Stomach (tissue), 9 donors: ENCODE results near the gene SLC30A10. TPM values are rescaled to one million over a fixed set of nuclear protein-coding genes. Genes with fewer than 3 reads are reported as not detected.
"Not testable (repeated sequence)": the region's sequence is repeated elsewhere in the genome, so short reads cannot be mapped to it uniquely, and the experiment has no call there.

Source experiments
- DNase-seq, 2 donors: peaks; one replicate each; pipeline versions ENCODE4 v3.0.0 to v3.0.0-alpha.2; 2013 to 2019
- H3K27ac ChIP-seq, 5 donors: fragments of 200-600 bp in 4 of 5; sonication (generic) in 4 of 5; one replicate each; pipeline ENCODE4 v1.5.1; 2013 to 2019; ENCODE audit warnings: mild to moderate bottlenecking in 1 of 5, moderate library complexity in 1 of 5
- H3K27me3 ChIP-seq, 3 donors: fragments of 200-600 bp; sonication (generic); one replicate each; pipeline ENCODE4 v1.5.1; 2017 to 2019; ENCODE audit warnings: mixed run types in 1 of 3
- H3K36me3 ChIP-seq, 4 donors: fragments of 200-600 bp; sonication (generic); 1 replicate in 3 of 4; 2 replicates in 1 of 4; pipeline ENCODE4 v1.5.1; 2016 to 2019
- H3K4me1 ChIP-seq, 4 donors: fragments of 200-600 bp; sonication (generic); one replicate each; pipeline ENCODE4 v1.5.1; 2016 to 2019
- H3K4me3 ChIP-seq, 4 donors: fragments of 200-600 bp; sonication (generic) in 3 of 4; one replicate each; pipeline ENCODE4 v1.5.1; 2016 to 2019; ENCODE audit warnings: mild to moderate bottlenecking in 1 of 4
- H3K9me3 ChIP-seq, 4 donors: fragments of 200-600 bp; sonication (generic); one replicate each; pipeline ENCODE4 v1.5.1; 2016 to 2019
- CTCF ChIP-seq, 7 experiments: fragments of 450-650 bp in 4 of 7; fragments of 200-600 bp in 3 of 7; sonication (generic) in 3 of 7; IDR thresholded peaks; one replicate each; pipeline ENCODE4 v1.5.1; 2016 to 2019; ENCODE audit warnings: antibody characterized with exemption in 7 of 7, control low read depth in 2 of 7, mild to moderate bottlenecking in 1 of 7
- EP300 ChIP-seq: sonication (generic); formaldehyde crosslinking; IDR thresholded peaks from one replicate; pipeline ENCODE4 v1.6.1; 2017; ENCODE audit warnings: antibody characterized with exemption
- POLR2A ChIP-seq, 4 donors: fragments of 450-650 bp; IDR thresholded peaks; one replicate each; pipeline ENCODE4 v1.6.1; 2016; ENCODE audit warnings: antibody characterized with exemption in 4 of 4, control low read depth in 2 of 4, mild to moderate bottlenecking in 1 of 4, moderate library complexity in 1 of 4
- POLR2AphosphoS5 ChIP-seq, 3 donors: sonication (generic); formaldehyde crosslinking; IDR thresholded peaks; one replicate each; pipeline ENCODE4 v1.6.1; 2016; ENCODE audit warnings: antibody characterized with exemption in 3 of 3
- WGBS, 5 donors: extraction: QIAGEN DNeasy Blood & Tissue Kit in 3 of 5; methylation state at CpG; one replicate each; pipeline versions ENCODE4 v1.1.5 to v1.1.7; 2013 to 2018; 5-methylcytosine and 5-hydroxymethylcytosine counted together
- intact Hi-C: fragments of 100-400 bp; cut with DNase I; formaldehyde crosslinking; loops from one replicate; pipeline ENCODE4 v1.15.1; 2023; ENCODE audit warnings: low total_unique reads
- polyA plus RNA-seq, 3 donors: library from polyadenylated mRNA; stranded (reverse); fragments of 200-250 nt; gene quantifications; one replicate each; pipeline ENCODE4 v1.2.3, GENCODE V29; 2013
- small RNA-seq, 4 donors: library from RNA; depleted of rRNA; stranded (forward); fragments of <200 nt; gene quantifications; one replicate each; pipeline ENCODE3, GENCODE V24; 2016
- total RNA-seq, 5 donors: library from RNA; depleted of rRNA; stranded (reverse); fragments of >200 nt; gene quantifications; one replicate each; pipeline versions ENCODE4 v1.1.0 to v1.2.3, GENCODE V29; 2014 to 2016
- donor health status: healthy with polysubstance abuse.
- donor health status: Bipolar disorder and iron deficiency.
- donor health status: healthy.

The SLC30A10 gene
- total and polyA plus RNA-seq, 8 donors = 0.92 TPM; not detected in 7

- Histone ChIP-seq H3K27me3 (peaks cover 0 to 10% (median 0%) of the 10 kb centered on the region in 3 donors), H3K9me3 (no peaks in the 10 kb centered on the region), H3K27ac (no peak overlapping the region), H3K4me1 (no peaks in the 10 kb centered on the region), H3K4me3 (no peak overlapping the region), H3K36me3 (no peaks in the 10 kb centered on the region)
- no peak for DNase-seq
- WGBS, 5 donors = 62 to 74% (median 67%) methylated on average over 3 of the region's 3 CpGs
- intact Hi-C loops = no loop called here
- TF ChIP-seq POLR2AphosphoS5 (IDR thresholded peaks at IDR 0.05) (no peak), POLR2A (IDR thresholded peaks at IDR 0.05) (no peak), CTCF (IDR thresholded peaks at IDR 0.05) (no peak), EP300 (no peak)
Observed at GRCh38 chr1:219875860-219876259, 52.5 kb downstream of the SLC30A10 start.

DNA sequence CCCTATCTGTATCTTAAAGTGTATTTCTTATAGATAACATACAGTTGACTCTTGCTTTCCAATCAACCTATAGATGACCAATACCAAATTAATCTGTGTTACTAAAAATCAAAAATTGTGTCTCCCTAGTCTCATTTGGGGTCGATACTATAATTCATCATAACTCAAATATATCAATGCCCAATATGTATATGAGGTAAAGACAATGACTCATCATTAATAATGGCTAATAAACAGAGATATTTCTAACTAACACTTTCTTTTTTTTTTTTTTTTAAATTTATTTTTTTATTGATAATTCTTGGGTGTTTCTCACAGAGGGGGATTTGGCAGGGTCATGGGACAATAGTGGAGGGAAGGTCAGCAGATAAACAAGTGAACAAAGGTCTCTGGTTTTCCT lies 55.8 kb downstream of the SLC30A10 start:
- H3K4me3 ChIP-seq, H3K4me1 ChIP-seq, DNase-seq, H3K9me3 ChIP-seq, H3K36me3 ChIP-seq, H3K27ac ChIP-seq, intact Hi-C loops: not testable (repeated sequence)
- H3K27me3 ChIP-seq = peaks cover 0 to 10% (median 0%) of the 10 kb centered on the region in 3 donors
- WGBS, 5 donors = 48 to 75% (median 58%) methylated on average over 1 of the region's 1 CpG

DNA sequence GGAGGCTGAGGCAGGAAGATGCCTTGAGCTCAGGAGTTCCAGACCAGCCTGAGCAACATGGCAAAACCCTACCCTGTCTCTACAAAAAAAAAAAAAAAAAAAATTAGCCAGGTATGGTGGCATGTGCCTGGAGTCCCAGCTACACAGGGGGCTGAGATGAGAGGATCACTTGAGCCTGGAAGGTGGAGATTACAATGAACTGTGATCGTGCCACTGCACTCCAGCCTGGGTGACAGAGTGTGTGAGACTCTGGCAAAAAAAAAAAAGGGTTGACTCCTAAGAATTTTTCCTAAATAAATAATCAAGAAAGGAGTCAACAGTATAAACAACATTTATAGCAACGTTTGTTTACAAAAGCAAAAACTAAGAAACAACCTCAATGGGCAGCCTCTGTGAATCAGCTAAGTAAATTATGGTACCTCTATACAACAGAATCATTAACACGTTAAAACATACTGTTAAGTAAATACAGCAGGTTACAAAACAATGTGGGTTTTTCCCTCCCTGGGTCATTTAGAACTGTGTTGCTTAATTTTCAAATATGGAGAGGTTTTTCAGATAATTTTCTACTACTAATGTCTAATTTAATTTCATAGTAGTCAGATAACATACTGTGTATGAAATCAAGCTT lies 56.8 kb downstream of the SLC30A10 start:
- 23 to 28% (median 26%) methylated on average over 3 of the region's 3 CpGs for WGBS, 5 donors
- Histone ChIP-seq H3K27ac (no peak overlapping the region), H3K27me3 (peaks cover 0 to 10% (median 0%) of the 10 kb centered on the region in 3 donors), H3K9me3 (no peaks in the 10 kb centered on the region), H3K36me3 (no peaks in the 10 kb centered on the region), H3K4me3 (no peak overlapping the region), H3K4me1 (no peaks in the 10 kb centered on the region)
- intact Hi-C loops = no loop called here
- no peak for DNase-seq
- TF ChIP-seq POLR2AphosphoS5 (IDR thresholded peaks at IDR 0.05) (no peak), CTCF (IDR thresholded peaks at IDR 0.05) (no peak), POLR2A (IDR thresholded peaks at IDR 0.05) (no peak), EP300 (no peak)

DNA sequence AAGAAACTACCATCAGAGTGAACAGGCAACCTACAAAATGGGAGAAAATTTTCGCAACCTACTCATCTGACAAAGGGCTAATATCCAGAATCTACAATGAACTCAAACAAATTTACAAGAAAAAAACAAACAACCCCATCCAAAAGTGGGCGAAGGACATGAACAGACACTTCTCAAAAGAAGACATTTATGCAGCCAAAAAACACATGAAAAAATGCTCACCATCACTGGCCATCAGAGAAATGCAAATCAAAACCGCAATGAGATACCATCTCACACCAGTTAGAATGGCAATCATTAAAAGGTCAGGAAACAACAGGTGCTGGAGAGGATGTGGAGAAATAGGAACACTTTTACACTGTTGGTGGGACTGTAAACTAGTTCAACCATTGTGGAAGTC lies 59.7 kb downstream of the SLC30A10 start:
- H3K9me3 ChIP-seq, H3K4me3 ChIP-seq, H3K27me3 ChIP-seq, H3K4me1 ChIP-seq, H3K27ac ChIP-seq, intact Hi-C loops, H3K36me3 ChIP-seq, DNase-seq: not testable (repeated sequence)
- 67 to 100% (median 89%) methylated on average over 1 to 3 of the region's 3 CpGs for WGBS, 5 donors

Small RNA genes lying within 50 kb of the gene (small RNA-seq; reads per million reads assigned to genes)
- gene RF00012 = 0 reads per million in 4 donors

Other genes starting within 250 kb of the SLC30A10 start
- 10 to 100 TPM; 15.8 to 89.6 (median 37.5) TPM for gene EPRS1, start 117.9 kb upstream of the SLC30A10 start, total RNA-seq
- 10 to 100 TPM; 28.0 to 42.8 (median 30.0) TPM for gene EPRS1, start 117.9 kb upstream of the SLC30A10 start, polyA plus RNA-seq
- 10 to 100 TPM in 4 of 5 donors, 1 to 10 TPM in 1; 7.0 to 23.5 (median 21.0) TPM for gene BPNT1, start 161.2 kb upstream of the SLC30A10 start, total RNA-seq
- gene BPNT1, start 161.2 kb upstream of the SLC30A10 start, polyA plus RNA-seq = 10 to 100 TPM; 12.5 to 28.0 (median 15.2) TPM
- 100 to 1,000 TPM in 1 of 5 donors, 10 to 100 TPM in 4; 15.8 to 132 (median 55.8) TPM for gene IARS2, start 165.6 kb upstream of the SLC30A10 start, total RNA-seq
- gene IARS2, start 165.6 kb upstream of the SLC30A10 start, polyA plus RNA-seq = 10 to 100 TPM; 11.0 to 21.6 (median 17.0) TPM